ENCODE data around the gene SSB. TPM values are rescaled to one million over a fixed set of nuclear protein-coding genes. Genes with fewer than 3 reads are reported as not detected.

The SSB gene
- total RNA-seq, 1 donor = 94.1 TPM

- Histone ChIP-seq H3K4me2 (ENCODE audit: insufficient read depth, low read length) (peak overlapping the region; percentile 98), H3K27ac (ENCODE audit: low read depth, low read length) (peak overlapping the region; percentile 24), H2AFZ (ENCODE audit: low read length) (no peak overlapping the region), H3K79me2 (ENCODE audit: insufficient read depth, low read length) (peaks cover 43% of the 10 kb centered on the region), H3K4me3 (ENCODE audit: insufficient read depth, low read length) (no peak overlapping the region), H3K36me3 (ENCODE audit: insufficient read depth, low read length) (peaks cover 12% of the 10 kb centered on the region), H3K27me3 (ENCODE audit: insufficient read depth, low read length) (no peaks in the 10 kb centered on the region), H3K4me1 (ENCODE audit: insufficient read depth, low read length) (peaks cover 54% of the 10 kb centered on the region), H4K20me1 (ENCODE audit: insufficient read depth, low read length) (peaks cover 2% of the 10 kb centered on the region), H3K9me3 (ENCODE audit: low read depth, low read length) (no peaks in the 10 kb centered on the region)
- peak; percentile 47 for DNase-seq (ENCODE audit: insufficient read length, low spot score, missing footprints)
- no peak for TF ChIP-seq CTCF (IDR thresholded peaks at IDR 0.05; ENCODE audit: extremely low read depth, low read depth, low read length)
These were observed 24.2 kb downstream of the SSB start for GRCh38 chr2:169822785-169823392.

GRCh38 chr2:169823996-169824372 is 25.3 kb downstream of the SSB start:
- Histone ChIP-seq H3K79me2 (ENCODE audit: insufficient read depth, low read length) (peaks cover 46% of the 10 kb centered on the region), H3K36me3 (ENCODE audit: insufficient read depth, low read length) (peaks cover 3% of the 10 kb centered on the region), H3K4me2 (ENCODE audit: insufficient read depth, low read length) (peak overlapping the region; percentile 98), H3K27me3 (ENCODE audit: insufficient read depth, low read length) (no peaks in the 10 kb centered on the region), H3K27ac (ENCODE audit: low read depth, low read length) (peak overlapping the region; percentile 70), H3K4me1 (ENCODE audit: insufficient read depth, low read length) (peaks cover 49% of the 10 kb centered on the region), H3K4me3 (ENCODE audit: insufficient read depth, low read length) (peak overlapping the region; percentile 90), H2AFZ (ENCODE audit: low read length) (peak overlapping the region; percentile 83), H3K9me3 (ENCODE audit: low read depth, low read length) (no peaks in the 10 kb centered on the region), H4K20me1 (ENCODE audit: insufficient read depth, low read length) (peaks cover 13% of the 10 kb centered on the region)
- DNase-seq (ENCODE audit: insufficient read length, low spot score, missing footprints) = peak; percentile 10
- no peak for TF ChIP-seq CTCF (IDR thresholded peaks at IDR 0.05; ENCODE audit: extremely low read depth, low read depth, low read length)

DNA sequence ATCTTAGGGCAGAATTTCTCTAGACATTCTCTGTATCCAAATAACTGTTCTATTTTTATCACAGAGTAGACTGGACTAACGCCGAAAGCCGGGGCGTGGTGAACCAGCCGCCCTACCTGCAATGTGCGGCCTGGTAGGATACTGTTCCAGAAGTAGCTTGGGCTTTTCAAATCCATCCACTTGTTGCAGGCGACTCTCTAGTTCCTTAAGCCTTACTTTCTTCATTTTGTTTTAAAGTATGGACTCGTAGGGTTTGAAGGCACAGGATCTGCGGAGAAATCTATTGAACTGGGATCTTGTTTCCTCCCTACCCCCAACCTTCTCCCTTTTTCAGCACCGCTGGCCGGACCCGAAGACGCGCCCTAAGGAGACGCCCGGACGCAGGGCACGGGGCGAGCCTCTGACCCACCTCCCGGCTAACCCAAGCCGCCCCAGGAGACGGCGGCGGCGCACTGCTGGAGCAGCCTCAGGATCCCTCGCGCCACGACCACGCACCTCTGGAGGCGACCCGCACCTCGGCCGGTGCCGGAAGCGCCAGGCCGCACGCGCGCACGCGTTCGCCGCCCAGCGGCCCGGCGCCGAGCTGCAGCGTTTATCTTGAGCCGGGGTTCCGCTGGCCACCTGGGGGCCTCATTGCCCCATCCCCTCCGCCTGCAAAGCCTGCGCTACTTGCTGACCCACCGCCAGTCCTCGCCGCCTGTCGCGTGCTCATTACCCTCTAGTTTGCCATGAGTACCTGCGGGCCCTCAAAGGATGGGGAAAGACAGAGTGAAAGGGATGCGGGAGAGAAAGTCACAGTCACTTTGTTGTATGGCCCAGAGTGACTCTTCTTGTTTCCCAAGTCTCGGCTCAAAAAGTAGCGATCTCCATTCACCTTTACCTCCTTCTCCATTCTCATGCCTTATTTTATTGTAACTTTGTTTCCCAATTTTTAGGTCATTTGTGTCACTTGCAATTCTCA is 26.0 kb downstream of the SSB start, which contains the start of gene METTL5:
TSS of gene METTL5 (minus strand) at position 533 of the 961 bp plus-strand sequence. CDS start at position 225, 308 bp downstream.
- Histone ChIP-seq H3K79me2 (ENCODE audit: insufficient read depth, low read length) (peaks cover 53% of the 10 kb centered on the region), H2AFZ (ENCODE audit: low read length) (peak within 1 kb of the TSS; percentile 83), H4K20me1 (ENCODE audit: insufficient read depth, low read length) (peaks cover 19% of the 10 kb centered on the region), H3K27ac (ENCODE audit: low read depth, low read length) (peak within 1 kb of the TSS; percentile 70), H3K36me3 (ENCODE audit: insufficient read depth, low read length) (peaks cover 2% of the 10 kb centered on the region), H3K4me1 (ENCODE audit: insufficient read depth, low read length) (peaks cover 44% of the 10 kb centered on the region), H3K9me3 (ENCODE audit: low read depth, low read length) (no peaks in the 10 kb centered on the region), H3K27me3 (ENCODE audit: insufficient read depth, low read length) (no peaks in the 10 kb centered on the region), H3K4me2 (ENCODE audit: insufficient read depth, low read length) (peak within 1 kb of the TSS; percentile 98), H3K4me3 (ENCODE audit: insufficient read depth, low read length) (peak within 1 kb of the TSS; percentile 90)
- peak; percentile 95 for DNase-seq (ENCODE audit: insufficient read length, low spot score, missing footprints)
- TF ChIP-seq CTCF (IDR thresholded peaks at IDR 0.05; ENCODE audit: extremely low read depth, low read depth, low read length) = peak; percentile 74

All from osteoblast (primary cell).